HCT116 (cell line): ENCODE data around the gene GGA2. TPM values are rescaled to one million over a fixed set of nuclear protein-coding genes. Genes with fewer than 3 reads are reported as not detected.

Experiments used
- ATAC-seq: fragments of 200-7000 bp; cut with Tn5 transposase; 2 replicates; pipeline ENCODE4 v1.9.1; 2020; ENCODE audit warnings: mild to moderate bottlenecking, moderate library complexity
- BruUV-seq: library from RNA; stranded (reverse); fragments of 400-500 nt; replicated peaks from 2 replicates; lab custom pipeline; 2021; lab: Mats Ljungman, UMichigan
- CTCF ChIA-PET: fragments of 300-600 bp; sonication (Branson Sonifier 250); formaldehyde crosslinking; loops from one replicate; lab custom pipeline; 2021; ENCODE audit warnings: antibody characterized with exemption; lab: Charles Lee
- POLR2A ChIA-PET: fragments of 300-600, 350-600 bp; sonication (Branson Sonifier 250); formaldehyde crosslinking; loops from one replicate; lab custom pipeline; 2021; ENCODE audit warnings: antibody characterized with exemption; lab: Charles Lee
- RAD21 ChIA-PET, 2 experiments: fragments of 300-600 bp; sonication (Branson Sonifier 250); formaldehyde crosslinking; loops; one replicate each; lab custom pipeline; 2023; ENCODE audit warnings: low total read pairs in 2 of 2; ENCODE audit not compliant: uncharacterized antibody in 2 of 2, unreplicated experiment in 2 of 2, low non-redundant PET in 1 of 2; lab: Charles Lee
- DNase-seq: peaks from one replicate; pipeline ENCODE4 v3.0.0-alpha.2; 2010; ENCODE audit warnings: low read depth, low spot score
- H2AFZ ChIP-seq: fragments of 200-600 bp; shearing (Covaris generic), sonication (generic); 2 replicates; pipeline ENCODE4 v1.6.1; 2017; ENCODE audit warnings: low read depth, mixed run types, mixed read lengths, antibody characterized with exemption, low read length; ENCODE audit not compliant: poor library complexity, severe bottlenecking
- H3K27ac ChIP-seq: 2 replicates; pipeline ENCODE4 v1.5.1; 2012; ENCODE audit warnings: low read depth, low read length
- H3K27me3 ChIP-seq: fragments of 200-600 bp; sonication (generic); 2 replicates; pipeline ENCODE4 v1.6.1; 2016; ENCODE audit warnings: mixed run types, low read length, mixed read lengths; ENCODE audit not compliant: insufficient read depth
- H3K36me3 ChIP-seq, 2 experiments: fragments of 200-500 bp in 1 of 2; fragments of 200-600 bp in 1 of 2; sonication (Bioruptor generic) in 1 of 2; sonication (generic) in 1 of 2; 2 replicates each; pipeline versions ENCODE4 v1.5.1 to v1.6.1; 2014 to 2016; ENCODE audit warnings: low read length in 2 of 2, inconsistent platforms in 1 of 2, mixed read lengths in 1 of 2, mixed run types in 1 of 2; ENCODE audit not compliant: insufficient read depth in 2 of 2, control insufficient read depth in 1 of 2
- H3K4me1 ChIP-seq, 2 experiments: fragments of 200-600 bp in 1 of 2; sonication (generic) in 1 of 2; 2 replicates each; pipeline versions ENCODE4 v1.5.1 to v1.6.1; 2012 to 2017; ENCODE audit warnings: low read length in 2 of 2, inconsistent platforms in 1 of 2, mild to moderate bottlenecking in 1 of 2, mixed read lengths in 1 of 2, mixed run types in 1 of 2, moderate library complexity in 1 of 2; ENCODE audit not compliant: insufficient read depth in 2 of 2, control insufficient read depth in 1 of 2
- H3K4me2 ChIP-seq: fragments of 200-600 bp; sonication (generic); 2 replicates; pipeline ENCODE4 v1.6.1; 2017; ENCODE audit warnings: mixed run types, low read length, mixed read lengths
- H3K4me3 ChIP-seq, 2 experiments: fragments of 200-600 bp in 1 of 2; sonication (generic) in 1 of 2; replicated peaks in 1 of 2; 2 replicates each; pipeline ENCODE4 v1.5.1; 2011 to 2016; ENCODE audit warnings: low read length in 2 of 2, control low read depth in 1 of 2, low read depth in 1 of 2, mild to moderate bottlenecking in 1 of 2, mixed read lengths in 1 of 2, mixed run types in 1 of 2
- H3K79me2 ChIP-seq: fragments of 200-600 bp; sonication (generic); 2 replicates; pipeline ENCODE4 v1.6.1; 2017; ENCODE audit warnings: mild to moderate bottlenecking, mixed run types, low read length, moderate library complexity, mixed read lengths; ENCODE audit not compliant: insufficient read depth
- H3K9ac ChIP-seq: fragments of 200-600 bp; sonication (generic); 2 replicates; pipeline ENCODE4 v1.6.1; 2016; ENCODE audit warnings: low read length, mixed read lengths
- H3K9me2 ChIP-seq: fragments of 200-600 bp; sonication (generic), shearing (Covaris generic); 2 replicates; pipeline ENCODE4 v1.6.1; 2017; ENCODE audit warnings: mixed run types, mild to moderate bottlenecking, moderate library complexity; ENCODE audit not compliant: insufficient read depth
- H3K9me3 ChIP-seq, 2 experiments: fragments of 200-500 bp in 1 of 2; fragments of 200-600 bp in 1 of 2; sonication (Bioruptor generic) in 1 of 2; sonication (generic) in 1 of 2; 2 replicates each; pipeline ENCODE4 v1.6.1; 2014 to 2017; ENCODE audit warnings: low read length in 2 of 2, mixed read lengths in 2 of 2, inconsistent platforms in 1 of 2, low read depth in 1 of 2, mild to moderate bottlenecking in 1 of 2, mixed run types in 1 of 2, moderate library complexity in 1 of 2; ENCODE audit not compliant: control insufficient read depth in 1 of 2, insufficient read depth in 1 of 2
- H4K20me1 ChIP-seq: fragments of 200-600 bp; sonication (generic), shearing (Covaris generic); 2 replicates; pipeline ENCODE4 v1.6.1; 2017; ENCODE audit warnings: mixed run types, mild to moderate bottlenecking, moderate library complexity; ENCODE audit not compliant: insufficient read depth
- ATF3 ChIP-seq: IDR thresholded peaks from 2 replicates; pipeline ENCODE4 v1.6.1; 2012
- CBX3 ChIP-seq: IDR thresholded peaks from 2 replicates; pipeline ENCODE4 v1.6.1; 2012; ENCODE audit warnings: low read depth
- CEBPB ChIP-seq: IDR thresholded peaks from 2 replicates; pipeline ENCODE4 v1.6.1; 2012; ENCODE audit warnings: low read depth
- EGR1 ChIP-seq: IDR thresholded peaks from 2 replicates; pipeline ENCODE4 v1.6.1; 2012; ENCODE audit warnings: low read depth
- ELF1 ChIP-seq: IDR thresholded peaks from 2 replicates; pipeline ENCODE4 v1.6.1; 2012; ENCODE audit warnings: low read depth, borderline replicate concordance
- EZH2 ChIP-seq: fragments of 200-600 bp; sonication (generic); IDR thresholded peaks from 2 replicates; pipeline ENCODE4 v1.6.1; 2017; ENCODE audit warnings: antibody characterized with exemption, mixed run types
- POLR2A ChIP-seq: IDR thresholded peaks from 2 replicates; pipeline ENCODE4 v1.7.0; 2011; ENCODE audit warnings: borderline replicate concordance; ENCODE audit not compliant: insufficient read depth, insufficient read length; ENCODE audit errors: extremely low read depth
- REST ChIP-seq: IDR thresholded peaks from 2 replicates; pipeline ENCODE4 v1.6.1; 2012; ENCODE audit warnings: low read depth
- SIN3A ChIP-seq: IDR thresholded peaks from 2 replicates; pipeline ENCODE4 v1.6.1; 2012; ENCODE audit warnings: low read depth
- SP1 ChIP-seq: IDR thresholded peaks from 2 replicates; pipeline ENCODE4 v1.6.1; 2012; ENCODE audit warnings: low read depth
- SRF ChIP-seq: IDR thresholded peaks from 2 replicates; pipeline ENCODE4 v1.6.1; 2012; ENCODE audit warnings: low read depth
- ZBTB33 ChIP-seq: IDR thresholded peaks from 2 replicates; pipeline ENCODE4 v1.6.1; 2011; ENCODE audit warnings: mild to moderate bottlenecking, low read length, moderate library complexity; ENCODE audit not compliant: insufficient replicate concordance; ENCODE audit errors: extremely low read depth
- ZFX ChIP-seq: fragments of 450-650 bp; IDR thresholded peaks from 2 replicates; pipeline ENCODE4 v1.6.1; 2017
- intact Hi-C: fragments of 100-400 bp; cut with micrococcal nuclease; formaldehyde crosslinking; loops from 2 replicates; pipeline ENCODE4 v1.10.0; 2022
- total RNA-seq: library from RNA; stranded (reverse); gene quantifications from one replicate; pipeline ENCODE4 v1.2.1, GENCODE V29; 2021; ENCODE audit not compliant: unreplicated experiment

Gene GGA2
- total RNA-seq, 1 experiment from 2014 or later, result 68.3 TPM

- no peaks in the 10 kb centered on the region for H3K27me3 ChIP-seq
- no peaks in the 10 kb centered on the region for H3K79me2 ChIP-seq
- no peaks in the 10 kb centered on the region for H4K20me1 ChIP-seq
- CTCF ChIA-PET, result no interaction called here
- no peak overlapping the region for H2AFZ ChIP-seq
- TF ChIP-seq ZFX (no peak), ATF3 (no peak), EGR1 (no peak), POLR2A (no peak), EZH2 (no peak), SRF (no peak), ZBTB33 (no peak), CBX3 (no peak), CEBPB (no peak), REST (no peak), SIN3A (no peak), SP1 (no peak), ELF1 (no peak)
- H3K36me3 ChIP-seq, result peaks cover 43 to 65% of the 10 kb centered on the region in 2 experiments
- no peak overlapping the region for H3K9ac ChIP-seq
- intact Hi-C loops, result loop anchor here (10.0 kb wide), 1 partner anchor 59 kb away; no protein-coding TSS in a partner anchor
- no peak for ATAC-seq
- POLR2A ChIA-PET, result no interaction called here
- H3K4me3 ChIP-seq, result no peak overlapping the region
- no peaks in the 10 kb centered on the region for H3K9me2 ChIP-seq
- H3K4me2 ChIP-seq, result no peak overlapping the region
- H3K27ac ChIP-seq, result no peak overlapping the region
- RAD21 ChIA-PET, result no interaction called here
- no peaks in the 10 kb centered on the region for H3K9me3 ChIP-seq
- DNase-seq, result no peak
- no TSS peak for BruUV-seq
- H3K4me1 ChIP-seq, result peaks cover 0 to 3% of the 10 kb centered on the region in 2 experiments; a peak in 1 of 4 replicates
Measured at GRCh38 chr16:23476289-23476688, 34.0 kb downstream of the GGA2 start.
